ENCODE data around the gene TELO2. TPM values are rescaled to one million over a fixed set of nuclear protein-coding genes. Genes with fewer than 3 reads are reported as not detected.
A peak's percentile ranks its signal among the peaks of the same experiment; 100 is the strongest.

TELO2 gene
- total RNA-seq, 1 experiment from 2014 or later = 65.4 TPM

GRCh38 chr16:1534021-1535020 is 41.2 kb downstream of the TELO2 start:
- intact Hi-C loops (cut with micrococcal nuclease; ENCODE audit: unreplicated experiment) = no loop called here
- TF ChIP-seq TCF7L2 (IDR thresholded peaks at IDR 0.05; ENCODE audit: low read depth, low read length) (no peak), REST (IDR thresholded peaks at IDR 0.05; ENCODE audit: insufficient read depth in 1 of 2, low read depth in 2 of 2, low read length in 1 of 2) (no peak), POLR2AphosphoS5 (IDR thresholded peaks at IDR 0.05; ENCODE audit: low read depth, low read length) (no peak), CTCF (IDR thresholded peaks at IDR 0.05) (no peak), SIN3A (IDR thresholded peaks at IDR 0.05; ENCODE audit: borderline replicate concordance, insufficient read depth, low read depth, low read length) (no peak)
- no peak overlapping the region for H3K27ac ChIP-seq (ENCODE audit: low read length)
- H3K27me3 ChIP-seq (ENCODE audit: control insufficient read depth, insufficient read depth, low read length) = no peaks in the 10 kb centered on the region
- ChIA-PET POLR2A (no interaction called here), CTCF (interaction anchor here (0.6 kb wide), 1 partner anchor 21 kb away, joined by 3 read pairs; no protein-coding TSS in a partner anchor)
- no peaks in the 10 kb centered on the region for H3K36me3 ChIP-seq (ENCODE audit: control insufficient read depth, insufficient read depth, low read length)
- no TSS peak for BruUV-seq (replicated peaks)
- DNase-seq (ENCODE audit: low read depth, low spot score) (no peak), ATAC-seq (no peak)
- in situ Hi-C loops (cut with HindIII; ENCODE audit: low pct_unique_long_range_greater_than_20kb, low sequenced_read_pairs) = no loop called here
- H3K9me3 ChIP-seq (ENCODE audit: control insufficient read depth, insufficient read depth, low read depth, low read length) = no peaks in the 10 kb centered on the region
- H3K4me1 ChIP-seq (ENCODE audit: control insufficient read depth, insufficient read depth, low read length) = no peaks in the 10 kb centered on the region
- H3K4me3 ChIP-seq (ENCODE audit: low read depth in 2 of 2, low read length in 2 of 2) = no peak overlapping the region; a peak in 1 of 4 replicates

GRCh38 chr16:1535391-1536291 is 42.5 kb downstream of the TELO2 start:
- no peaks in the 10 kb centered on the region for H3K36me3 ChIP-seq (ENCODE audit: control insufficient read depth, insufficient read depth, low read length)
- POLR2A ChIA-PET = no interaction called here
- no peak for ATAC-seq
- no TSS peak for BruUV-seq (replicated peaks)
- no peaks in the 10 kb centered on the region for H3K27me3 ChIP-seq (ENCODE audit: control insufficient read depth, insufficient read depth, low read length)
- TF ChIP-seq TCF7L2 (IDR thresholded peaks at IDR 0.05; ENCODE audit: low read depth, low read length) (peak; percentile 75; the same call in 1 of the 2 replicates), SIN3A (IDR thresholded peaks at IDR 0.05; ENCODE audit: borderline replicate concordance, insufficient read depth, low read depth, low read length) (no peak)
- no peaks in the 10 kb centered on the region for H3K4me1 ChIP-seq (ENCODE audit: control insufficient read depth, insufficient read depth, low read length)
- CTCF ChIA-PET = no interaction called here
- no peak overlapping the region for H3K4me3 ChIP-seq (ENCODE audit: low read depth in 2 of 2, low read length in 2 of 2)
- intact Hi-C loops (cut with micrococcal nuclease; ENCODE audit: unreplicated experiment) (no loop called here), in situ Hi-C loops (cut with HindIII; ENCODE audit: low pct_unique_long_range_greater_than_20kb, low sequenced_read_pairs) (no loop called here)
- no peaks in the 10 kb centered on the region for H3K9me3 ChIP-seq (ENCODE audit: control insufficient read depth, insufficient read depth, low read depth, low read length)
- no peak overlapping the region for H3K27ac ChIP-seq (ENCODE audit: low read length)
- DNase-seq (ENCODE audit: low read depth, low spot score) = no peak
